GM21381 (cell line): Measurements from ENCODE around the gene MAS1L.
"Not testable (repeated sequence)": the region's sequence is repeated elsewhere in the genome, so short reads cannot be mapped to it uniquely, and the experiment has no call there.

ENCODE experiments used
- ATAC-seq: cut with Tn5 transposase; IDR thresholded peaks from one replicate; pipeline ENCODE4 v1.9.1; 2021; ENCODE audit warnings: mild to moderate bottlenecking, moderate library complexity; ENCODE audit not compliant: unreplicated experiment

MAS1L gene

DNA sequence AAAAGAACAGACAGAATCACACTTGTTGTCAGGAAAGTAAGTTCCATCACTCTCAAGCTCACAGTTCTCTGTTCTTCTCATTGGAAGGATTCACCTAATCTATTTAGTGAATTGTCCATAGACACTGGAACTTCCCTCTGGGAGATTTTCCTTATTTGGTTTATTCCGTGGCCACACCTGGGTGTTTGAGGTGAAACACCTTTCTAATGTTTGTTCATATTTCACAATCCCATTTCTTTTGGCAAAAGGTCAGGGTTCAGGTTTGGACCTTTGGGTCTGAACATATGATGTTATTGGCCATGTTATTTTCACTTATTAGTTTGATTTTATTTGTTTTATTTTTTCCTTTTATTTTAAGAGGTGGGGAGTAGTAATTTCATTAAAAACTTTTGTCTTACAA is 4.0 kb downstream of the MAS1L start:
- no peak for ATAC-seq

DNA sequence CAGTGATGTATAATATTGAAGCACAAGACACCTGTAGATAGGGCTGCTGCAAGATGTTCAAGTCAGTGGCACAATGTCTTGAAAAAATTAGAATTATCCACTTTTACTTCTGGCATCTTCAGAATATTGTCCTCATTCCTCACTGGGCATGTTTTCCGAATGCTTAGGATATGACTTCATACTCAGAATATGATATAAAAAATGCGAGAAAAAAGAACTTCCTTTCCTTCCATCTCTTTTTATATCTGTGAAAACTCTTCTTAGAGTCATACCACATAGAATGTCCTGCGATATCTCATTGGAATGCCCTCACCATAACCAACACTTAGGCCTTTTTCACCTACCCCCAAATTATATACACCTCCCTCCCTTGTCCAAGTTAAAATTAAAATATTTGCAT is 4.6 kb downstream of the MAS1L start:
- ATAC-seq, result no peak

DNA sequence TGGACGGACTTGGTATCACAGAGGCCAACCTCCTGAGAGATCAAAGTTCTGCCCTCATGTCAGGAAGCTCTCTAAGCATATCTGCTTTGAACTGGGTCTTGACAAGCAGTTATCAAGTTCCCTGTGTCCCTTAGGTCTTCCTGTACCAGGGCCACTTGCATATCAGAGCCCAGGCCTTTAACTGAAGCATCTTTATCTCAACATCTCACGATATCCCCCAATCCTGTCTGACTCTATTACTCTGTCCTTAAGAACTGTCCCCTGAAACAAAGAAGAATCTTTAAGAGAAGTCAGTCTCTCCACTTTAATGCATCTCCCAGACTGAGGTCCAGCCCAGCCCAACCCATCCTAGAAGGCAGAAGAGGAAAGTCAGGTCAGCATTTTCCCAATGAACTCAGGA is 8.2 kb downstream of the MAS1L start:
- no peak for ATAC-seq

DNA sequence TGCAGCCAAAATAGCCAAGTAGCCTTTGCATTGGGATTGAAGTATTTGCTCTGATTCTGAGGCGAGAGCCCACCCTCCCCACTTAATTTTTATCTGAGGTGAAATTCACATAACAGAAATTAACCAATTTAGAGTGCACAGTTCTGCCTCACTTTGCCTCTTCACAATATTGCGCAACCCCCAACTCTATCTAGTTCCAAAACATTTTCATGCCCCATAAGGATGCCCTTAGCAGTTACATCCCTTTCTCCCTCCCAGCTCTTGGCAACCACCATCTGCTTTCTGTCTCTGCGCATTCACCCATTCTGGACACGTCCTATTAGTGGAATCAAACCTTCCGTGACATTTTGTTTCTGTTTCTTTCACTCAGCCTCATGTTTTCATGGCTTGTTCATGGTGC is 9.0 kb downstream of the MAS1L start:
- ATAC-seq, result no peak

DNA sequence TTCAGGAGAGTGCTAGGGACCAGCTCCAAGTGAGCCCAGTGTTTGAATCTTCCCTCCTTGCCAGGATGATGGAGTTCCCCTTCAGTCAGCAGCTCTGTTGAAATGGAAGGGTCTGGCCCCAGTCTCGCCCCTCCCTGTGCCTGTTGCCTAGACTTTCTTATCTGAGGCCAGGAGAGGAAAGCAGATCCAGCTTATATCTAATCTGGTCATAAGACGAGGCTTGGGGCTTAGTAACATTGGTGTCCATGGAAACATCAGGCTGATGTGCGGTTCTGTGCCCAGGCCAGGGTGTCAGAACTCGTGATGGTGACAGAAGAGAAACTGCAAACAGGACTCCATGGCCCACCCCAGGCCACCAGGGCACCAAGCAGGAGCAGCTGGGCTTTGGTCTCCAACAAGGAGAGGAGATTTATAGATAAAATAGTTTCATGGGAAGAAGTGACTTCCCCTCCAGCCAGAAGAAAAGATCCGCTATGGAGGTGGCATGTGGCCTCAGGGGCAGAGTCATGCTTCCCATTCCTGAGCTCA is 9.8 kb downstream of the MAS1L start:
- ATAC-seq, result no peak

DNA sequence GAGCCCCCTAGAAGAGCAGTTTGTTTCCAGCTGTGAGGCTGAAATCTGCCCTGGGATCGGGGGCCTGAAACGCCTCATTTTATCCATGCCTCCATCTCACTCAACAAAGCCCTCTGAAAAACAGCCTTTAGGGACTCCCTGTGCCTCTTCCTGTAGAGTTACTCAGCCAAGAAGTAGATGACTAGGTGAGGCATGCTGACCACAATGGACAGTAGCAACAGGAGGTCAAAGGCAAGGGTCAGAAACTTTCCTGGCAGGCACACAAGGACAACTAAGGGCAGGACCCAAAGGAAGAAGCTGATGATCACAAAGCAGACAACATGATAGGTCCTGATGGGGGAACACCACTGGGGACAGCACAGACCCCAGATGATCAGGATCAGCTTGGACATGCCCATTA is 12.8 kb downstream of the MAS1L start:
- ATAC-seq, result no peak

DNA sequence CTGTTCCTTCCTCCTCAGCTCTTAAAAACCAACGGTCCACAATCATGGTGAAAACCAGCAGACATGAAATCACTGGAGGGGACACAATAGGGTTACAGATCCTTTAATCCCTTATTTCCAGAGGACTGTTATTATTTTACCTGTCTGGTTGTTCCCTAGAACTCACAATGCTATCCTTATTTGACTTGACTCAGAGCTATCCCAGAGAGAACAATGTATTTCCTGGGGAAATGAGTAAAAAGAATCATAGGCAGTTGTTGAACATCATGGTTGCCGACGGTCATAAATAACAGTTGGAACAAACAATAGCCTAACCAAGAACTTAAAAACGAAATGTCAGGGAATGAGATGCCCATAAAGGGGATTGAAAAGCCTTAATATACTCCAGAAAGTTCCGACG is 21.5 kb downstream of the MAS1L start:
- no peak for ATAC-seq

DNA sequence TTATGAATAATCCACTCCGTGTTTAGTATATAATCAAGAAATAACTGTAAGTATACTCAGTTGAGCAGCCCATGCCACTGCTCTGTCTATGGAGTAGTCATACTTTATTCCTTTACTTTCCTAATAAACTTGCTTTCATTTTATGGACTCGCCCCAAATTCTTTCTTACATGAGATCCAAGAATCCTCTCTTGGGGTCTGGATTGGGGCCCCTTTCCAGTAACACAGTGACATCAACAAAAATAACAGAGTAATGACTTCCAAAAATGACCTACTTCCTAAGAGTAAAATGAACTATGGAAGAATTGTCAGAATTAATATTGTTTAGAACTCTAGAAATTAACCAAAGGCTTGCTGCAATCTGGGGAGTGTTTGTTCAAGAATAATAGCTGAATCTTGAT is 22.0 kb downstream of the MAS1L start:
- ATAC-seq, result no peak

DNA sequence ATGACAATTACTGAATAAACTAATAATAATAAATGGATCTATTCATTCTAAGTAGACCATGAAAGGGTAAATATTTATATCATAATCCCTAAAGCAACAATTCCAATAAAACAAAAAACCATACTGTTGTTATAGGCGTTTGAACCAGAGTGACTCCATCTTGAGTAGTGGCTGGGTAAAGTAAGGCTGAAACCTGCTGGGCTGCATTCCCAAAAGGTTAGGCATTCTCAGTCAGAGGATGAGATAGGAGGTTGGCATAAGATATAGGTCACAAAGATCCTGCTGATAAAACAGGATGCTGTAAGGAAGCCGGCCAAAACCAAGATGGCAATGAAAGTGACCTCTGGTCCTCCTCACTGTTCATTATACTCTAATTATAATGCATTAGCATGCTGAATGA is 22.5 kb downstream of the MAS1L start:
- no peak for ATAC-seq

DNA sequence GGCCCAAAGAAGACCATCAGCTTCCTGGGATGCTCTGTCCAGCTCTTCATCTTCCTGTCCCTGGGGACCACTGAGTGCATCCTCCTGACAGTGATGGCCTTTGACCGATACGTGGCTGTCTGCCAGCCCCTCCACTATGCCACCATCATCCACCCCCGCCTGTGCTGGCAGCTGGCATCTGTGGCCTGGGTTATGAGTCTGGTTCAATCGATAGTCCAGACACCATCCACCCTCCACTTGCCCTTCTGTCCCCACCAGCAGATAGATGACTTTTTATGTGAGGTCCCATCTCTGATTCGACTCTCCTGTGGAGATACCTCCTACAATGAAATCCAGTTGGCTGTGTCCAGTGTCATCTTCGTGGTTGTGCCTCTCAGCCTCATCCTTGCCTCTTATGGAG is 25.7 kb downstream of the MAS1L start:
- ATAC-seq, result no peak

DNA sequence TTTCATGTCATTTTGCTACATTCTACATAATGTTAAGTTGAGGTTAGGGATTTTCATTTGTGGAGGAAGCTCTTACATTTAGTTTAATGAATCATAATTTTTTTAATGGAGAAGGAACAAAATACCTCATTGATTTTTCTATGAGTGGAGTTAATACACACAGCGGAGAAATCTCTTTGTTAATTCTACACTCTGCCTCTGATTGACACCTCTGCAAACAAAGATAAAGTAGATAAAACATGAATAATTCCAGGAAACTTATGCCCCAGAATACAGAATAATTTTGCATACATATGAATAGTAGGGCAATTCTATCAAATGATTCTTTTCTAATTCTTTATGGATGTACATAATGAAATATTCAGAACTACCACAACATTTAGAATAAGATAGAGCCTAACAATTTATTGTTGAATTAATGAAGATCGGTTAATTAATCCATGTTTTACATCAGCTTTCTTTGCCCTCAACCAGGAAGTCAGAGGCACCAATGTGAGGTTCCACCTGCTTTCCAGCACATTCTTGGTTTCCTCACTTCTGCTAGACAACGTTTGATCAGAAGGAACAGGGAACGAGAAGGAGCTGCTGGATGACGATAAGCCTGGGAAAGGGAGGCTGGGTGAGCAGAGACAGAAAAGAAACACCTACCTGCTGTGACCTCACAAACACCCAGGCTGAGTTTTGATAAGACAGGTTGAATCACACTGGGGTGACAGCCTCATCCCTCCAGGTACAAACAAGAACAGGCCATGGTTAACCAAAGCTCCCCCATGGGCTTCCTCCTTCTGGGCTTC is 26.5 kb downstream of the MAS1L start:
- ATAC-seq, result no peak

DNA sequence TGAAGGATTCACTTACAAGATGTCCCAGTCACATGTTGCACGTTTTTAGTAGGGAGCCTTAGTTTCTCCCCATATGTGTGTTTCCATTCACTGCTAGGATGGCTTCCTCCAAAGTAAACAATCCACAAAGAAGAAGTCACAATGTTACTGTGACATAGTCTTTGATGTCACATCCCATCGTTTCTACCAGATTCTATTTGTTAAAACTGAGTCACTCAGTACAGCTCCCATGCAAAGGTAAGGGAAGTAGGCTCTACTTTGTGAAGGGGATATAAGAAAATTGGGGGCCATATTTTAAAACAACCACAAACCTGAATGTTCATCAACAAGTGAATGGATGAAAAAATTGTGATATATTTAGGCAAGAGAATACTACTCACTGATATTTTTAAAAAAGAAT is 30.8 kb downstream of the MAS1L start, which contains the start of the genes OR11A1 and OR2H1:
Gene OR11A1 (minus strand): TSS at position 101 of the 400 bp plus-strand sequence. CDS start 29,430 bp downstream, outside the sequence.
Gene OR2H1 (plus strand): TSS at position 185 of the 400 bp plus-strand sequence. CDS start 4,615 bp downstream, outside the sequence.
- no peak for ATAC-seq

DNA sequence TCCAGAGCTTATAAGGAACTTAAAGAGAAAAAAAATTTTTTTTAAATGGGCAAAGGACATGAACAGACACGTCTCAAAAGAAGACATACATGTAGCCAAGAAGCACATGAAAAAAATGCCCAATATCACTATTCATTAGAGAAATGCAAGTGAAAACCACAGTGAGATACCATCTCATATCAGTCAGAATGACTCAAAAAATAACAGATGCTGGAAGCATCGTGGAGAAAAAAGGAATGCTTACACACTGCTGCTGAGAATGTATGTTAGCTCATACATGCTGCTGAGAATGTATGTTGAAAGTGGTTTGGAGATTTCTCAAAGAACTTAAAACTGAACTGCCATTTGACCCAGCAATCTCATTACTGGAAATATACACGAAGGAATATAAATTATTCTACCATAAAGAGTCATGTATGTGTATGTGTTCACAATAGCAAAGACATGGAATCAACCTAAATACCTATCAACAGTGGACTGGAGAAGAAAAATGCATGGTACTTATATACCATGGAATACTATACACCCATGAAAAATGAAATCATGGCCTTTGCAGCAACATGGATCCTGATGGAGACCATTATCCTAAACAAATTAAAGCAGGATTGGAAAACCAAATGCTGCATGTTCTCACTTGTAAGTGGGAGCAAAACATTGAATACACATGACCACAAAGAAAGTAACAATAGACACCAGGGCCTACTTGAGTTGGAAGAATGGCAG is 36.1 kb downstream of the MAS1L start:
- no peak for ATAC-seq

DNA sequence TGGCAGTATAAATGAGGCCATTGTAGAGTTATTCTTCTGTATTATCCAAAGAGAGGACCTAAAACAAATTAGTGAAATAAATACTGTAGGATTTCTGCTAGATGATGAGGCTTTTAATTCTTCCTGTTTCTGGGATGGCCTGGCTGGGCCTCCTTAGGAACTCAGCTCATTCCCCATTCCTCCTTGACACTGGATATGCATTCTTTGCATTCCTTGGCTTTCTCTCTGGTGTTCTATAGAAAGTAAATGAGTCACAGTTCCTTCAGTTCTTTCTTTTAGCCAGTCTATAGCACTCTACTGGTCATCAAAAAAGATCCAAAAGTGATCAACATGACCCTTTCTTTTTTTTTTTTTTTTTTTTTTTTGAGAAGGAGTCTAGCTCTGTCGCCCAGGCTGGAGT is 40.1 kb downstream of the MAS1L start:
- no peak for ATAC-seq

DNA sequence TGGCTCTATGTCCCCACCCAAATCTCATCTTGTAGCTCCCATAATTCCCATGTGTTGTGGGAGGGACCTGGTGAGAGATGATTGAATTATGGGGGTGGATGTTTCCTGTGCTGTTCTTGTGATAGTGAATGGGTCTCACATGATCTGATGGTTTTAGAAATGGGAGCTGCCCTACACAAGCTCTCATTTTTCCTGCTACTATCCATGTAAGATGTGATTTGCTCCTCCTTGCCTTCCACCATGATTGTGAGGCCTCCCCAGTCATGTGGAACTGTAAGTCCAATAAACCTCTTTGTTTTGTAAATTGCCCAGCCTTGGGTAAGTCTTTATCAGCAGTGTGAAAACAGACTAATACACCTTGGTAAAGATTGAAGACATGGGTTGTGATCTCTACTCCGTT is 43.7 kb downstream of the MAS1L start:
- ATAC-seq, result not testable (repeated sequence)

DNA sequence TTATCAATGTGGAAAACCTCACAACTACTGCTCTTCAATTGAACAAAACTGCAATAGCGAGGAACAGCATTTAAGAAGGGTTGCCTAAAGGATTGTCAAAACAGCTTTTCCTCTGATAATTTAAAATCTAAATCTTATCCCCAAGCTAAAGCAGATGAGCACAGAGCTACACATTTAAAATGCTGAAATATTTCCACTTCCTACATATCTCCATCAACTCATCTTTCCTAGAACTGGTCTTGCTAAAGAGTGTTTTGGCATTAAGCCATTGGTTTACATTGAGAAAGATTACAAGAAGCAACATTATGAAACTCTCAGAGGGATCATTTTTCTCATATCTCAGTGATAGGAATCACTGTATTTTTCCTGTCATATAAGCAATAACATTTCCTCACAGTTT is 45.0 kb downstream of the MAS1L start:
- ATAC-seq, result no peak

DNA sequence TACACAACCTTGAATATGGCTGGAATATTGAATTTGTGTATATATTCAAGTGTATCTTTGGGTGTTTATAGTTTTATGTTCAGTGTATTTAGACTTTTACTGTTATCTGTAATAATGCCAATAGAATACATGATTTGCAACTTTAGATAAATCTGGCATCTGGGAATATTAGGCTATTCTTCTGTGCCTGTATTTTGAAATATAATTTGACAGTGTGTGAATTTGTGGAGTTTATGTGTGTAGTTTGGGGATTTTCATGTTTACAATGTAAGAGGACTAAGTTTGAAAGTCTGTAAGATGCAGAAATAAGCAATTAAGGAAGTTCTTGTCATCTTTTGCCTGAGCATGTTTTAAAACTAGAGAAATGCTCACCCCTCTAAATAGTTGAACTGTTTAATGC is 48.8 kb downstream of the MAS1L start, which contains the start of gene OR10C1:
Gene OR10C1 (plus strand): TSS at position 301 of the 400 bp plus-strand sequence. CDS start 710 bp downstream, outside the sequence.
- no peak for ATAC-seq

DNA sequence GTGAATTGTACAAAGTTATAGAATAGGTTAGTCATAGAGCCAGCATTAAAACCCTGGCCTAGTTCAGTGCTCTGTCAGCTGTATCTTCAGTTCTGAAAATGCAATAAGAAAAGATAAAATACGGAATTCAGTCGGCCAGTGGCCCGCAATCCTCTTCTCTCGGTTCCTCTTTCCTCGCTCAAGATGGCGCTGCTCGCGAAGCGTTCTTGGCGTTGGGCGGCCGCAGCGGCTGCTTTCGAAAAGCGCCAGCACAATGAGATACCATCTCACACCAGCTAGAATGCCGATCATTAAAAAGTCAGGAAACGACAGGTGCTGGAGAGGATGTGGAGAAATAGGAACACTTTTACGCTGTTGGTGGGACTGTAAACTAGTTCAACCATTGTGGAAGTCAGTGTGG is 51.0 kb downstream of the MAS1L start:
- ATAC-seq, result not testable (repeated sequence)
